Breast epithelium (tissue), 4 donors: ENCODE measurements around the gene IRAK1. TPM values are rescaled to one million over a fixed set of nuclear protein-coding genes. Genes with fewer than 3 reads are reported as not detected.

Experiments
- DNase-seq, 2 donors: peaks; one replicate each; pipeline ENCODE4 v3.0.0-alpha.2; 2019; ENCODE audit warnings: low spot score in 2 of 2
- H3K27ac ChIP-seq, 2 donors: fragments of 200-600 bp; sonication (generic) in 1 of 2; one replicate each; pipeline ENCODE4 v1.5.1; 2016 to 2019; ENCODE audit warnings: mild to moderate bottlenecking in 1 of 2
- H3K27me3 ChIP-seq, 2 donors: fragments of 200-600 bp; sonication (generic) in 1 of 2; one replicate each; pipeline versions ENCODE4 v1.5.1 to v1.6.0; 2017 to 2019; ENCODE audit warnings: control low read depth in 1 of 2, mild to moderate bottlenecking in 1 of 2
- H3K36me3 ChIP-seq: fragments of 200-600 bp; one replicate; pipeline ENCODE4 v1.5.1; 2019
- H3K4me1 ChIP-seq, 2 donors: fragments of 200-600 bp; sonication (generic); one replicate each; pipeline ENCODE4 v1.5.1; 2016 to 2019; ENCODE audit warnings: control low read depth in 1 of 2
- H3K4me3 ChIP-seq, 3 donors: fragments of 200-600 bp; sonication (generic); 1 replicate in 2 of 3; 2 replicates in 1 of 3; pipeline ENCODE4 v1.5.1; 2016 to 2019; ENCODE audit warnings: mild to moderate bottlenecking in 3 of 3, moderate library complexity in 2 of 3
- H3K9me3 ChIP-seq, 2 donors: fragments of 200-600 bp; sonication (generic) in 1 of 2; one replicate each; pipeline ENCODE4 v1.5.1; 2016 to 2019; ENCODE audit warnings: control low read depth in 1 of 2
- POLR2A ChIP-seq: fragments of 450-650 bp; IDR thresholded peaks from one replicate; pipeline ENCODE4 v1.6.1; 2016; ENCODE audit warnings: antibody characterized with exemption, mild to moderate bottlenecking, moderate library complexity
- POLR2AphosphoS5 ChIP-seq, 3 donors: sonication (generic); formaldehyde crosslinking; IDR thresholded peaks; one replicate each; pipeline ENCODE4 v1.6.1; 2017; ENCODE audit warnings: antibody characterized with exemption in 3 of 3
- intact Hi-C: fragments of 100-400 bp; cut with DNase I; formaldehyde crosslinking; loops from one replicate; pipeline ENCODE4 v1.15.1; 2023; ENCODE audit warnings: low total_unique reads
- total RNA-seq, 3 donors: library from RNA; depleted of rRNA; stranded (reverse); fragments of >200 nt; gene quantifications; one replicate each; pipeline ENCODE4 v1.1.0, GENCODE V29; 2016
- TF ChIP-seq, protein P1 (sequence below), 3 donors: fragments of 450-650 bp; IDR thresholded peaks; one replicate each; pipeline ENCODE4 v1.5.1; 2016 to 2017; ENCODE audit warnings: antibody characterized with exemption in 3 of 3, mild to moderate bottlenecking in 3 of 3, moderate library complexity in 3 of 3

IRAK1 gene
- total RNA-seq, 3 donors from 2014 or later: 43.7 to 66.2 (median 50.8) TPM

DNA sequence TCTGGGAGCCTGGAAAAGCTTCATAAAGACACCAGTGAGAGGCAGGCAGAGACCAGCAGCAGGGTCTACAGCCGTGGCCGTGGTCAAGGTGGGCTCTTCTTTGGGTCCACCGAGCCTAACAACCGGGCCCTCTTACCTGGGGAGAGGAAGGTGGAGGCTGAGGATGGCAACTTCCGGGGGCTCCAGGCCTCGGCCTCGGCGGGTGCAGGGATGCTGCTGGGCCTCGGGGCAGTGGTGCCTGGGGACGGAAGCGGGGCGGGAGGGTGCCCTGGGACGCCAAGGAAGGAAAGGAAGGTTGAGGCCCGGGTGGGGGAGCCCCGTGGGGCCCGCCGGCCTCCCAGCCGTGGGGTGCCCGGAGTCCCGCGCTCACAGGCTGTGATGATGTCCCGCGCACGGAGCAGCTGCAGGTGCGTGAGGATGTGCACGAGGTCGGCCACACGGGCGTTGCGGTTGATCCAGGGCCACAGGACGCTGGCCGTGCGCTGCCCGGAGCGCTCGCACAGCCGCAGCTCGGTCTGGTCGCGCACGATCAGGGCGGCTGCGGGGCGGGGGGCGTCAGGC lies 561 bp downstream of the IRAK1 start:
- DNase-seq: no peak
- H3K36me3 ChIP-seq: no peaks in the 10 kb centered on the region
- H3K27me3 ChIP-seq: peaks cover 4 to 56% of the 10 kb centered on the region in 2 donors
- TF ChIP-seq POLR2A: no peak
- TF ChIP-seq, protein P1, sequence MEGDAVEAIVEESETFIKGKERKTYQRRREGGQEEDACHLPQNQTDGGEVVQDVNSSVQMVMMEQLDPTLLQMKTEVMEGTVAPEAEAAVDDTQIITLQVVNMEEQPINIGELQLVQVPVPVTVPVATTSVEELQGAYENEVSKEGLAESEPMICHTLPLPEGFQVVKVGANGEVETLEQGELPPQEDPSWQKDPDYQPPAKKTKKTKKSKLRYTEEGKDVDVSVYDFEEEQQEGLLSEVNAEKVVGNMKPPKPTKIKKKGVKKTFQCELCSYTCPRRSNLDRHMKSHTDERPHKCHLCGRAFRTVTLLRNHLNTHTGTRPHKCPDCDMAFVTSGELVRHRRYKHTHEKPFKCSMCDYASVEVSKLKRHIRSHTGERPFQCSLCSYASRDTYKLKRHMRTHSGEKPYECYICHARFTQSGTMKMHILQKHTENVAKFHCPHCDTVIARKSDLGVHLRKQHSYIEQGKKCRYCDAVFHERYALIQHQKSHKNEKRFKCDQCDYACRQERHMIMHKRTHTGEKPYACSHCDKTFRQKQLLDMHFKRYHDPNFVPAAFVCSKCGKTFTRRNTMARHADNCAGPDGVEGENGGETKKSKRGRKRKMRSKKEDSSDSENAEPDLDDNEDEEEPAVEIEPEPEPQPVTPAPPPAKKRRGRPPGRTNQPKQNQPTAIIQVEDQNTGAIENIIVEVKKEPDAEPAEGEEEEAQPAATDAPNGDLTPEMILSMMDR (IDR thresholded peaks at IDR 0.05): no peak
- TF ChIP-seq POLR2AphosphoS5 (IDR thresholded peaks at IDR 0.05): no peak
- H3K4me3 ChIP-seq: peak overlapping the region; percentile 52 to 78 (median 62)
- H3K27ac ChIP-seq: peak overlapping the region; percentile 68 to 96
- H3K9me3 ChIP-seq: no peaks in the 10 kb centered on the region
- intact Hi-C loops: no loop called here
- no peaks in the 10 kb centered on the region for H3K4me1 ChIP-seq

DNA sequence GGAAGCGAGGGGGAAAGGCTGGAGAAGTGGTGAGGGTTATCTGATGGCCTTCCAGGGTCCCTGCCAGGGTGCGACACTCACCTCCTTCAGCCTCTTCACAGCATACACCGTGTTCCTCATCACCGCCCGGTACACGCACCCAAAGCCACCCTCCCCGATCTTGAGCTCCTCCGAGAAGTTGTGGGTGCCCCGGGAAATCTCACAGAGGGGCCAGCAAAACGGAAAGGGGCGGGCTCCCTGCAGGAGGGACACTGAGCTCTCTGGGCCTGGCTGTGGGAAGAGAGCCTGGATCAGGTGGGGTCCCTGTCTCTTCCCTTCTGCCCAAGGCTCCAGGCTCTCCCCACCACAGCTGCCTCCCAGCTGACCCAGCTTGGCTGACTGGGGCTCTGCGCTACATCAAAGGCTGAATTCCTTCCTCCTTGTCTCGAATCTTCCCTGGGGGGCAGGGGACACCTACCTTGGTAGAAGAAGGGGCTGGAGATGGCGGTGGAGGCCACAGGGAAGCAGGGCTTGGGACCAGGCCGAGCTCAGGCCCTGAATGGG lies 1.1 kb downstream of the IRAK1 start:
- Histone ChIP-seq H3K27ac (peak overlapping the region; percentile 68 to 96), H3K4me1 (no peaks in the 10 kb centered on the region), H3K27me3 (peaks cover 4 to 57% of the 10 kb centered on the region in 2 donors), H3K9me3 (no peaks in the 10 kb centered on the region), H3K4me3 (peak overlapping the region; percentile 52 to 78 (median 62)), H3K36me3 (no peaks in the 10 kb centered on the region)
- DNase-seq: no peak
- TF ChIP-seq, protein P1 (IDR thresholded peaks at IDR 0.05): no peak
- TF ChIP-seq POLR2A (no peak), POLR2AphosphoS5 (IDR thresholded peaks at IDR 0.05) (no peak)
- intact Hi-C loops: no loop called here

DNA sequence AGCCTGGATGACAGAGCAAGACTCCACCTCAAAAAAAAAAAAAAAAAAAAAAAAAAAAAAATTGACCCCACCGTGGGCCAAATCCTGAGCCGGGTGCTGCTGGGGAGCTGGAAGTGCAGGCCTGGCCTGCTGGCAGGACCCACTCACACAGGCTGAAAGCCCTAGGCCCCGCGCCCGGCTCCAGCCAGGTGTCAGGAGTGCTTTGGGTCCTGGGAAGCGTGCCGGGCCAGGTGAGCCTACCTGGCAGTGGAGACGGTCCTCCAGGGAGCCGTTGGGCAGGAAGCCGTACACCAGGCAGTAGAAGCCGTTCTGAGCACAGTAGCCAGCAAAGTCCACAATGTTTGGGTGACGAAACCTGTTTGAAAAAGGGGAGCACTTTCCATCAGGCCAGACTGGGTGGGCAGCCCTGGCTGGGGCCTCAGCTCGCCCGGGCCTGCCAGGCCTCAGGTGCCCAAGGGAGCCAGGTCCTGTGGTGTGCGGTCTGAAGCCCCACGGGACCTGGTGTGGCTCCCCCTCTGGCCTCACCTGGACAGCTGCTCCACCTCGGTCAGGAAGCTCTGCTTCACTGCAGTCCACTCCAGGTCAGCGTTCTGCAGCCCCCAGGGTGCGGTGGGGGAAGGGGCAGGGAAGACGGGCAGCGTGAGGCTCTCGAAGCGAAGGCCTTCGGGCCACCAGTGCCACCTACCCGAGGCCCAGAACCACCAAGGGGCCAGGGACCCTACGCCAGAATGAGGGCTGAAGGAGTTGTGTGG lies 1.8 kb downstream of the IRAK1 start:
- intact Hi-C loops: no loop called here
- TF ChIP-seq POLR2AphosphoS5 (IDR thresholded peaks at IDR 0.05) (no peak), POLR2A (no peak)
- TF ChIP-seq, protein P1 (IDR thresholded peaks at IDR 0.05): no peak
- no peak for DNase-seq
- Histone ChIP-seq H3K27ac (peak overlapping the region; percentile 68 to 96), H3K4me3 (peak overlapping the region; percentile 52 to 78 (median 62)), H3K9me3 (no peaks in the 10 kb centered on the region), H3K27me3 (peaks cover 4 to 58% of the 10 kb centered on the region in 2 donors), H3K4me1 (no peaks in the 10 kb centered on the region), H3K36me3 (no peaks in the 10 kb centered on the region)

DNA sequence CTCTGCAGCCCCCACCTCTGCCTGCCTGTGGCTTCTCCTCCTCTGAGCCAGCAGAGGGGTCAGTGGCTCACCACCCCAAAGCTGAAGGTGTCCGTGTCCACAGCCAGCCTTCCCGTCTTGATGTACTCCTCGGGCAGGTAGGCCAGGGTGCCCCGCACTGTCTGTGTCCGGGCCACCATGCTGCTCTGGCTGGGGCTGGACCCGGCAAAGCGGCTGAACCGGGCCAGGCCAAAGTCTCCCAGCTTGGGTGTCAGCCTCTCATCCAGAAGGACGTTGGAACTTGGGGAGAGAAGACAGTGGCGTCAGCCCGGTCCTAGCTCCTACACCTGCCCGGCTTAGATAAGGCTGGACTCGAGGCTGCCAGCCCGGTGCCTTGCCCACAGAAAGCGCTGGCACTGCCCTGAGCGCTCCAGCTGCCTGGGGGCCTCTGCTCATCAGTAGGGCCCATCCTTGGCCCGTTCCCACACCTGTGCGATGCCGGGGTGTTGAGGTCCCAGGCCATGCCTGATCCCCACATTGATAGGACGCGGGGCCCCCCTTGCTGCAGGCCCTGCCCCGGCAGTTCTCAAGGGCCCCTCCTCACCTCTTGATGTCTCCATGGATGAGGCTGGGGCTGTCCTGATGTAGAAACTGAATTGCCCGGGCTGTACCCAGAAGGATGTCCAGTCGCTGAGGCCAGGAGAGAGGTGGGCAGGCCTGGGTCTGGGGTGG lies 3.2 kb downstream of the IRAK1 start:
- H3K9me3 ChIP-seq: no peaks in the 10 kb centered on the region
- DNase-seq: no peak
- no peaks in the 10 kb centered on the region for H3K36me3 ChIP-seq
- H3K27ac ChIP-seq: no peak overlapping the region
- H3K27me3 ChIP-seq: peaks cover 4 to 63% of the 10 kb centered on the region in 2 donors
- intact Hi-C loops: no loop called here
- no peaks in the 10 kb centered on the region for H3K4me1 ChIP-seq
- no peak for TF ChIP-seq POLR2A
- no peak for TF ChIP-seq POLR2AphosphoS5 (IDR thresholded peaks at IDR 0.05)
- TF ChIP-seq, protein P1 (IDR thresholded peaks at IDR 0.05): no peak
- no peak overlapping the region for H3K4me3 ChIP-seq
